Fibroblast of upper back skin (primary cell): ENCODE data around the gene MMEL1.
"Not testable (repeated sequence)": the region's sequence is repeated elsewhere in the genome, so short reads cannot be mapped to it uniquely, and the experiment has no call there.

ENCODE experiments used
- DNase-seq: peaks from one replicate; pipeline ENCODE4 v3.0.0-alpha.2; 2013

The MMEL1 gene

DNA sequence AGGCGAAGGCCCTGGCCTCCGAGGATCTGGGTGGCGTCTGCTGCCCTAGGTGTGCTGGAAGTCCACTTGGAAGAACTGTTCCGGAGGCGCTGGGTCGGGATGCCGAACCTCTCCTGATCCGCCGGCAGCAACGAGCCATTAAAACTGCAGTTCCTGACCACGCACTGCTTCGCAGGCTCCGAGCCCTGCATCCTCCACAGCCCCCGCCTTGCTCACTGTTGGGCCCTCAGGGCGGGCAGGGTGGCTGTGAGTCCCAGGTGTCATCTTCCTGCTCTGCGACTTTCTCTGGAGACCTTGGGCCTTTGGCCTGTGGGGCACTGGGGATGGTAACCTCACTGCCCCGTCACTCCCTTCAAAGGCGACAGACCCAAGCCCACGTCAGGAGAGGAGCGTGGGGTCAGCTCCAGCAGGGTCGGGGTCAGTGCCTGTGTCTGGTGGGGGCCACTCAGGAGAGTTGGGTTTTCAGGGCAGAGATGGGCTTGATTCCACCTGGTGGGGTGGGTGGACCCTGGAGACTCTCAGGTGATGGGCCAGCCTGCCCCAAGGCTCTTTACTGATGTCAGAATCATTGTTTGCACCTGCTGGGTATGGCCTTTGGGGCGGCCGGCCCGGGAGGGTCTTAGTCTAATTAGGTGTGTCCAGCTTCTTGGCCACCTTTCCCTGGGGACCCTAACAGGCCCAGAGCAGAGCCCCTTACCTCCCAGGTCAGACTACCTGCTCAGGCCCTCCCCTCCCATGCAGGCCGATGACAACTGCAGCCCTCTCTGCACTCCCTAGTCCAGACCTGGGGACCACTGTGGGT is 43.2 kb downstream of the MMEL1 start:
- DNase-seq: no peak

DNA sequence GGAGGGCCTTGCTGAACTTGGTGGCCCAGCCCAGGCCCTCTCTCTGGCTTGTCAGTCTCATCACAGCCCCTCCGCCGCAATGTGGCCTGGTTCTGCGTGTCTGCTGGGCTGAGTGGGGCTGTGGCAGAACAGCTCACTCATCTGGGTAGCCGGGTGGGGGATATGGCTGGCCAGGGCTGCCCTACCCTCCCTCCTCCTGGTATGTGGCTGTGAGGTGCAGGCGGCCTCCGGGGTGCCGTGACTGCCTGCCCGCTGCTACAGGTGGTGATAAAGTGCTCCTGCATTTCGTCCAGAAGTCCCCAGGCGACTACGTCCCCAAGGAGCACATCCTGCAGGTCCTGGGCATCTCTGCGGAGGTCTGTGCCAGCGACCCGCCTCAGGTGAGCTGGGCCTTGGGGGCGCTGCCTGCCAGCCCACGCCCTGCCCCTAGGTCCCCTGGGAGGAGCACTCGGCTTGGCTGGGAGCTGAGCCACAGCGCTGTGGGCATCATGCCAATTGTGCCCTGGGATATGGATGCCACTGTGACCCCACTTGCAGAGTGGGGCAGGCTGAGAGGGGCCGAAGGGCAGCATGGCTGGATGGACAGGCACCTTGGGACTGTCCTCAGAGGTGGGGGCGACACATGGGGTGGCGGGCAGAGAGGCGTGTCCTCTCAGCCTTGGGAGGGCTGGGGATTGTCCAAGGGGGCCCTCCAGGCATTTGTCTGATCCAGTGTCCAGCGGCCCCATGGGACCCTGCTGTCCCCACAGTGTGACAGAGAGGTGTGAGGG is 44.0 kb downstream of the MMEL1 start:
- DNase-seq: no peak

DNA sequence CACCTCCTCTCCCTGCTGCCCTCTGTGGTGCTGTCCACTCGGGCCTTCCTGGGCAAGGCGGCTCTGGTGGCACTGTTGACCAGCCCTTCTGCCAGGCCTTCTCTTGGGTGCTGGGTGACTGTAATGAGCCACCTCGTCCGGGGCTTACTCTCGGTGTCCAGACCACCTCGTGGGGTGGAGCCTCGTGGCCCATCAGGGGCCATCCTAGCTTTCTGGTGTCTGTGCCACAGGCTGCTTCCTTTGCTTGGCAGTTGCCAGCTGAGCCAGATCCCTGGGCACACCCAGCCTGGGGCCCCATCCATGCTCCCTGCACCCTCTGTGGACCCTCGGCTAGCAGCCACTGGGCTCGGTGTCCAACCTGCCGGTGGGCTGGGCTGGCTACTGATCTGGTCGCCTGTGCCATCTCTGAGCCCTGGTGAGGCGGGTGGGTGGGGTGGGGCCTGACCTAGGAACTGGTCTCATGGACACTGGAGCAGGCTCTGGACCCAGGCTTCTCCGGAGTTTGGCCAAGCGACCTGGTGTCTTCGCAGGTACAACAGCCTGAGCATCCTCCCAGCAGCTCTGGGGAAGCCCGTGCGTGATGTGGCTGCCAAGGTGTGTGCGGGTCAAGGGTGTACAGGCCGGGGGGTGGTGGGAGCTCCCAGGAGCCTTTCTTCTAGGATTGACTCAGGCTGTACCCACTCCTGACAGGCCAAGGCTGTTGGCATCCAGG is 44.8 kb downstream of the MMEL1 start:
- DNase-seq: no peak

DNA sequence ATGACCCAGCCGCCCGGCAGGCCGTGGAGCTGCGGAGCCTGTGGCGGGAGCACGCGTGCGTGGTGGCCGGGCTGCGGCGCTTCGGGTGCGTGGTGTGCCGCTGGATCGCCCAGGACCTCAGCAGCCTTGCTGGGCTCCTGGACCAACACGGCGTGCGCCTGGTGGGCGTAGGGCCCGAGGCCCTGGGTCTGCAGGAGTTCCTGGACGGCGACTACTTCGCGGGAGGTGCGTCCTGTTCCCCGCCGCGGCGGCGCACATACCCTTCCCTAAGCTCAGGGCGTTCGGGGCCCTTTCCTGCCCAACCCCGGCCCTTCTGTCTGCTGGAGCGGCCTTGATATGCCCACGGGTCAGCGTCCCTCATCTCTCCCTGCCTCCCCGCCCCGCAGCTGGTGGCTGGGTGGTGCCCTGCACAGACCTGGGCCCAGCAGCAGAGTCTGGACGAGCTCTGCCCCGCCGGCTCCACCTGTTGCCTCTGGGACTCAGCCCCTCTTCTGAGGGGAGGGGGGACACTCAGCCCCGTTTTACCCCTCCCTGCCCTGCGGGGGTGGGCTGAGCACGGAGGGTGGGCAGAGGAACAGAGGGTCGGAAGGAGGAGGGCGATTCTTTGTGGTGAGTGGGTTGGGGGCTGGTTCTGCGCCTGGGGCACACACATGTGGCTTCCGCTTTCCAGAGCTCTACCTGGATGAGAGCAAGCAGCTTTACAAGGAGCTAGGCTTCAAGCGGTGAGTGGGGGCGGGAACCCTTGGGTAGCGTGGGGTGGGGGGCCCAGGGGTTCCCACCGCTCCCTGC is 45.6 kb downstream of the MMEL1 start:
- no peak for DNase-seq

DNA sequence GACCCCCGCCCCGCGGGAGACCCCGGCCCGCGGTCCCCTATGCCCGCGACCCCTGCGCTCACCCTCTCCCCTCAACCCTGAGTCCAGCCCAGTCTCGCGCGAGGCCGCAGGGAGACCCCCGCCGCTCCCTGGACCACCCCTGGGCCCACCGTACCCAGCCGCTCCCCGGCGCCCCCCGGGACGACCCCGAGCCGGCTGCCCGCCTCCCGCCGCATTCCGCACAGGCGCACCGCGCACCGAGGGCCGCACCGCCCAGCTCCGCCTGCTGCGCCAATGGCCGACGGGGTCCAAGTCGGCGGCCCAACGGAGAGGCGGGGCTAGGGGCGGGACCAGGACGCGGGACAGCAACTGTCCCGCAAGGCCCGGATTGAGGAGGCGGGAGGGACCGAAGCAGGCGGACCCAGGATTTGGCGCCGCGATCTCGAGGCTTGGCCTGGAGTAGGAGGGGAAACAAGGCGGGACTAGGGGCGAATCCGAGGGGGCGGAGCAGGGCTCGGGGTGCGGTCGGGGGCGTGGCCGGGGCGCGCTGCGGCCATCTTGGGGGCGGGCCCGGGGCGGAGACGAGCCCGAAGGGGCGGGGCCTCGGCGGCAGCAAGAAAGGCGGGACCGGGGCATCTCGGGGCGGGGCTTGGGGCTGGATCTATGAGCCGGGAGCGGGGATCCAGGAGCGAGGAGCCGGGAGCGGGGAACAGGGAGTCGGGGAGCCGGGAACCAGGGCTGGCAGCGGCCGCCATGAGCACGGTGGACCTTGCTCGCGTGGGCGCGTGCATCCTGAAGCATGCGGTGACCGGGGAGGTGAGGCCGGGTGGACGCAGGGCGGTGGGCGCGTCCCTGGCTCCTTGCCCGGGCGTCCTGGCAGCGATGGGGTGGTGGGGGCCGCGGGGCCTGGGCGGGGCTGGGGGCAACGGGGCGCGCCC is 46.4 kb downstream of the MMEL1 start, which contains the start of gene PRXL2B:
Gene PRXL2B, plus strand, starts transcription at position 624 of the 917 bp plus-strand sequence. Its CDS starts 109 bp downstream, at position 733.
- DNase-seq: peak; percentile 99

DNA sequence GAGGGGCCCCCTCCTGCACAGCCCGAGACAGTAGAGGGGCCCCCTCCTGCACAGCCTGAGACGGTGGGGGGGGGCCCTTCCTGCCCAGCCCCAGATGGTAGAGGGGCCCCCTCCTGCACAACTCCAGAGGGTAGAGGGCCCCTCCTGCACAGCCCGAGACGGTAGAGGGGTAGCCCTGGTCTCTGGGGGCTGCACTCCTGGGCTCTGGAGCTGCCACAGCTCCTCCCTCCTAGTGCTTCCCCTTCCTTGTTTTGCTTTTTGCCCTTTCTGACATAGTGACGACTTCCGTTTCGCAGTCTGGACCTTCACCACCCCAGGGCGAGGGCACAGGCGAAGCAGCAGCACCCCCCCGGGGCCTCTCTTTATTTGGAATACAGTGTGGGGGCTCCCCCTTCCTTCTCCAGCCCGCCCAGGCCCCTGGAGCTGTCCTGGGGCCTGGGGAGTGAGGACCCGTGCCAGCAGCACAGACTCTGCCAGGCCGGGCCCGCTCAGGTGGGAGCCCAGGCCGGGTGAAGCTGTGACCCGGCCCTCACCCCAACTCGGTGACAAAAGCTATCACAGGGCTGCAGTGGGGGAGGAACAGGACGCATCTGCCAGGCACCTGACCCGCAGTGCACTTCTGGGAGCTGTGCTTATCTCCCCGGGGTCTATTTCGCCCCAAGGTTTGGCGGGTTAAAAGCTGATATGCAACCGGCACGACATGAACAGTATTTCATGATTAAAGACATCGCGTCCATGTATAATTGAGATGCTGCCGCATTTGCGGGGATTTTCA is 47.3 kb downstream of the MMEL1 start:
- peak; percentile 33 for DNase-seq

DNA sequence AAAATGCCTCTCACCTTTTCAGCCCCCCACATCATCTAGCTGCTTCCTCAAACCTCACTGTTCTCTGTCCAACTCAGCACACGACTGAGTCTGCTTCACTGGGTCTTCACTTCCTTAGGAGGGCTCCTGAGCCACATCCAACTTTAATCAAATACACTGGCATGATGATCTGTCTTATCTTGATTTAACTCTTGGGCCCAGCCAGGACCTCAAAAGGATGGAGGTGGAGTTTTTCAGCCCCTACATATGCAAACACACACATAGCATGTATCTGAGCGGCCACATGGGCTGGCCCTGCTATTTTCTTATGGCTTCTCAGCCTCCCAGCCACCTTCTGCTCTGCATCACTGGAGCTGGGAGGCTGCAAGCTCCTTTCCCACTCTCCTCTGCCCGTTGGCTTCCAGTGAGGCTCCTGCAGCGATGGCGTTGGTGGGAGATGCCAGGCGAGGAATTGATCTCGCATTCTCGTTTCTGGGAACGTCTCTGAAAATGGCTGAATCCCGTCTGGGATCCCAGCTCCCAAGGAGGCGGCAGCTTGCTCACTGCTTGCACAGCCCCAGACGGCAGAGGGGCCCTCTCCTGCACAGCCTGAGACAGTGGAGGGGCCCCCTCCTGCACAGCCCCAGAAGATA is 48.0 kb downstream of the MMEL1 start:
- no peak for DNase-seq

DNA sequence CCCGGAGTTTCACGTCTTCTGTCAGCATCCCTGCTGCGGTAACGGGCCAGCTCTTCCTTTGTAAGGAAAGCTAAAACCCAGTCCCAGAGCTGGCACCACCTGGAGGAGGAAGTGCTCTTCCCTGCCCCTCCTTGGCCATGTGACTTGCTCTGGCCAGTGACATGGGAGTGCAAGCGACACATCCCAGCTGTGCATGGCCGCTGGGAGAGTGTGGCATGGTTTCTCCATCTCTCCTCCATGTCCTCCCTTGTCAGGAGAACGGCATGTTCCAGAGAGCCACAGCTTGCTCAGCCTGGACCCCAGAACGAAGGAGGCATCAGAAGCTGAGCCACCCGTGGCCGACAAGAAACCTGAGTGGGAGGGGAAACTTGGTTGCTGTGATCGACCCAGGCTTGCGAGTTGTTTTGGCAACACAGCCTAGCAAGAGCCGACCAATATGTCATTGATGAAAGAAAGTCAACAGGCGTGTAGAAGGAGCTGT is 48.9 kb downstream of the MMEL1 start:
- no peak for DNase-seq

DNA sequence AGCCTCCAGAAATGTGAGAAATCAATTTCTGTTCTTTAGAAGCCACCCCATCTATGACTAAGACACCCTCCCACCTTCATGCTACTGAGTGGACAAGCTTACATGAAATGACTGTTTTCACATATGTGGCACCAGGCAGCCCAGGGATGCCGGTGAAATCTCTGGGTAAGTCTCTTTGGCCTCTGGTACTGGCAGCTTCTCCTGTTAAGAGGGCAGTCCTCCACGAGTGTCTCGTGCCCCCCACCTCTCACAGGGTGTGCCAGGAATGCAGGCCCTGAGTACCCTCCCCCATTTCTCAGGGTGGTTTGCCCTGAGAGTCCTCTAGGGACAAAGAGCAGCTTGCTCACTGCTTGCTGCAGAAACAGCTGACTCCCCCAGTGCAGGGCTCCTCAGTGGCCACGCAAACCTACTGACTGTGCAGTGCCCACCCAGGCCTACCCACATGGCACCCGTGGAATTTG is 49.5 kb downstream of the MMEL1 start:
- DNase-seq: no peak

DNA sequence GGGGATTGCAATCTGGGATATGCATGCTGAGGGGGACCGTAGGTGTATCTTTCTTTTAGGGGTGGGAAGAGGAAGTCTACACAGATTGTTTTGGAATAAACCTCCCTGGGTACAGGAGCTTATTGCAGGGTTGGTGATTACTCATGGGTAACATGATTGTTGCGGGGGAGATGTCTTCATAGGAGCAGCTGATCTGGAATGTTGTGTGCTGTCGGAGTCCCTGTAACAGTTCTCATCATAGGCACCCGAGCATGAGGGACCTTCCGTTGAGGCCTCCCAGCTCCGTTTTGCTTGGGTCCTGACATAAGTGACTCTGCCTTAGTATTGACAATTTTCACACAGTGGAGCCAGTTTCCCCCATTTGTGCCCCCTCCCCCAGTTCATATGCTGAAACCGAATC is 50.4 kb downstream of the MMEL1 start:
- DNase-seq: no peak

DNA sequence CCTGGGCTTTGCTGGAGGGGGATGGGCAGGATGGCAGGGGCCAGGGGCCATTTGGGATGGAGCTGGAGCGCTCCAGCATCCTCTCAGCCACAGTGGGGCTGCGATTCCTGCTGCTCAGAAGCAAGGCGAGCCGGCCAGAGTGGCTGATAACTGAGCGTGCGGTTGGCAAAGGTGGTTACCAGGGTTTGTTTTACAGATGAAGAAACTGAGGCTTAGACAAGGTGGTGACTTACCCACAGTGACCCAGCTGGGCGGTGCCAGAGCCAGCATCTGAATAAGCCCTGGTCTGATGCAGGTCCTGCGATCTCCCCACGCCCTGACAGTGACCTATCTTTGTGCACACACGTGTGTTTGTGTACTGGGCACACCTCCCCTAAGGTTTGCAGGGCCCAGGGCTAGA is 52.1 kb downstream of the MMEL1 start:
- DNase-seq: no peak

DNA sequence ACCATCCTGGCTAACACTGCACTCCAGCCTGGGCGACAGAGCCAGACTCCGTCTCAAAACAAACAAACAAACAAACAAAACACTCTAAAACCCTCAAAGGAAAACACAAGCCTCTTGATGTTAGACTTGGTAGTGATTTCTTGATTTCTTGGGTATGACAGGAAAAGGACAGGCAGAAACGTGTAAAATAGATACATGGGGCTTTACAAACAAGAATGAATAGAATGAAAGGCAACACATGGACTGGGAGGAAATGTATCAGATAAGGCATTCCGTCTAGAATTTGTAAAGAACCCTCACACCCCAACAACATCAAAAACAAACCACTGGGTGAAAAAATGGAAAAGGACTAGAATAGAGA is 54.1 kb downstream of the MMEL1 start:
- no peak for DNase-seq

DNA sequence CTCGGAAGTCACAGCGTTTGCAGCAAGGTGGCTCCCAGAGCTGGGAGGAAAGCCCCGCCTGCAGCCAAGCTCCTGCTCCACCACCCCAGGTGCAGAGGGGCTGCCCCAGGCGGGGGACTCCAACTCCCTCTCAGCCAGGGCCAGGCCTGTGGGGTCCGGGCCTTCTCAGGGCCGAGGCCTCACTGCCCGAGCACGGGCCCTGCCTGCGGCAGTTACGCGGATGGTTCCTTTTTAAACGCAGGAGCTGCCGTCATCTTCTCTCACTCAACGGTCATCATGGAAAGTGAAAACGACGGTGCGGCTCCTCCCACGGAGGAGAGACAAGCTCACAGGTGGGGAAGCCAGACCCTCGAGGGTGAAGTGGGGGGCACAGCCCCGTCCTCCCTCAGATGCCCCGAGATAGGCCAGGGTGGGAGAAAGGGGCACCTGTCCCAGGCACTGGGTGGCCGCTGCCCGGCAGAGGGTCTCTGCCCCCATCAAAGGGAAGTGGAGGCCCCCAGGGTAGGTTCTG is 55.2 kb downstream of the MMEL1 start:
- not testable (repeated sequence) for DNase-seq

DNA sequence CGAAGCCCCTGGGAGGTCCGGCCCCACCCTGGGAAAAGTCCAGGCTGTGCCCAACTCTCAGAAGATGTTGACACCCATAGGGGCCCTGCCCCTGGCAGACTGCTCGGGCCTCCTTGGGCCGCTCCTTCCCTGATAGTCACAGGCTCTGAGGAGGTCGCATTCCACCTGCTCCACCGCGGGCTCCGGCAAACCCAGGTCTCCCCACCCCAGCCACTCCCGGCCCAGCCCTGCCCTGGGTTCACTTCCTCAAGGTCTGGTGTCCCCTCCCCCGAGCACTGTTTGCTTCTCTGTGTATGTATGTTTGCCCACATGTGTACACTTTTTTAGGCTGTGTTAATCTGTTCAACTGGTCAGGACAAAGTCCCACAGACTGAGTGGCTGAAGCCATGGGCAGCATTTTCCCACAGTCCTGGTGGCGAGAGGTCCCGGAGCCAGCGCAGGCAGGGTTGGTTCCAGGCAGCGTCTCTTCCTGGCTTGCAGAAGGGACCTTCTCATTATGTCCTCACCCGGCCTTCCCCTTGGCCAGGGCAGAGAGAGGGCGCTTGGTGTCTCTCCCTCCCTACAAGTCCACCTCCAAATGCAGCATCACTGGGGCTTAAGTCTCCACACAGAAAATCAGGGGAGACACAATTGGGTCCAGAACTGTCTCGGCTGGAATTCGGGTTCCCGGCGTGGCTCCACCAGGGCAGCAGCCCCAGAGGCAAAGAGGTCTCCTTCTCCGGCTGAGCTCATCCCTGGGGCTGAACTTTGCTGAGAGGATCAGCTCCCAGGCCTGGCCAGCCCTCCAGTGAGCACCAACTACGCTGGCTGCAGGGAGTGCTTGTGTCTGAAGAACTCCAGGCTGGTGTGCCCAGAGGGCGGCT is 56.8 kb downstream of the MMEL1 start:
- no peak for DNase-seq

DNA sequence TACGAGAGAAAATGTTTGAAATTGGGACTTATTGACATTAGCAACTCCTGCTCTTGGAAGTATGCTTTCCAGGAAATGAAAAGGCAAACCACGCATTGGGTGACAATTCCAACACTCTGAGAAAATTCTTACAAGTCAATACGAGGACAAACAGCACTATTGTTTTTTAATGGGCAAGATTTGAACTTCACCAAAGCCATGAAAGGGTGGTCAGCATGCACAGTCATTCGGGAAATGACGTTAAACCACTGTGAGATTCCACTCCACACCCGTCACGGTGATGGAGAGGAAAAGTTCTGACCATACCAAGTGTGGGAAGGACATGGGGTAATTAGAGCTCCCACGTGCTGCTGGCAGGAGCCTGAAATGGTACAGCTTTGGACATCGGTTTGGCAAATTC is 58.5 kb downstream of the MMEL1 start:
- no peak for DNase-seq

DNA sequence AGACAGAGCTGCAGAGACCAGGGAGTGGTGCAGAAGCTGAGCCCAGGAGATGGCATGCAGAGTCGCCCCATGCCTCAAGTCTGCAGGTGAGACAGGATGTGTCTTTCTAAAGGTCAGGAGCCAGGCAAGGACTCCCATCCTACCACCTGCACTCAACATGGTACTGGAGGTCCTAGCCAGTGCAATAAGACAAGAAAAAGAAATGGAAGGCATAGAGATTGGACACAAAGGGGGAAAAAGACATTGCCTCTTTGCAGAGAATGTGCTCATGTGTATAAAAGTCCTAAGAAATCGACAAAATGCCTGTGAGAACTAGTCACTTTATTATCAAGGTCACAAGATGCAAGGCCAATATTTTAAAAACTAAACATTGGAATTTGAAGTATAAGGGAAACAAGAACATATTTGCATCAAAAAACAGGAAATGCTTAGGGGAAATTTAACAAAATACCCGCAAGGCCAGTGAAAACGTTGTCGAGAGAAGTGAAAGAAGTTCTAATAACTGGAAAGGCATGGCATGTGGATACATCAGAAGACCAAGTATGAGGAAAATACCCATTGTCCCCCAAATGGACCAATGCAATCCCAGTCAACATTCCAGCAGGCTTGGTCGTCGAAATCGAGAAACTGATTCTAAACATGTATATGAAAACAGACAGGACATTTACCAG is 59.4 kb downstream of the MMEL1 start:
- DNase-seq: no peak

DNA sequence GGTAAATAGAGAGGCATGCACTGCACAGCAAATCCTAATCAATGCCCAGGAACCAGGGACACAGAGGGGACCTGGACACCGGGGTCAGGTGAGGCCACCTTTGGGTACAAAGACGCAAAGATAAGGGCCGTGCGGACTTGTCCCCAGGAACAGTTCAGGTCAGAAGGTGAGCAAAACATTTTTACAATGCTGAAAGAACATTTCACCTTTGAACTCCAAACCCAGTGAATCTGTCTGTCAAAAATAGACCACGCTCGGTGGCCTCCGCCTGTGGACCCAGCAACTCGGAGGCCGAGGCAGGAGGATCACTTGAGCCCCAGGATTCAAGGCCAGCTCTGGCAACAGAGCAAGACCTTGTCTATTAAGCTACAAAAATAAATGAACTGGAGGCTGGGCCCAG is 61.5 kb downstream of the MMEL1 start:
- DNase-seq: no peak

DNA sequence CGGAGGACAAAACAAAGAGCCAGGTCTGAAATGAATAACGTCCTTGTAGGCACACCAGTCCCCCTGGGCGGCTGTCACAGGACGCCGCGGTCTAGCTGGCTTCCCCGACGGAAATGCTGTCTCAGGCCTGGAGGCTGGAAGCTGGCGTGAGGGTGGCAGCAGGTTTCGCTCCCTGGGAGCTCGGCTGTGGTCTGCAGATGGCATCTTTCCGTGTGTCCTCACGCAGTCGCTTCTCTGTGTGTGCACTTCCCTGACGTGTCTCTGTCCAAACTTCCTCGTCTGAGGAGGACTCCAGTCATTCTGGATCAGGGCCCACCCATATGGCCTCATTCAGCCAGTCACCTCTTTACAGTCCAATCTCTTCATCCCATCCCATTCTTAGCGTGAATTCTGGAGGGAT is 62.5 kb downstream of the MMEL1 start:
- DNase-seq: no peak
